HL-60 (cell line): ENCODE measurements around the gene UPK1A.

Experiments
- DNase-seq, 2 experiments: peaks; one replicate each; pipeline ENCODE4 v3.0.0-alpha.2; 2010 to 2020; ENCODE audit warnings: low read depth in 1 of 2, low spot score in 1 of 2
- H3K27ac ChIP-seq: fragments of 250-450 bp; sonication (Bioruptor Pico); replicated peaks from 2 replicates; pipeline ENCODE4 v1.5.1; 2020; ENCODE audit warnings: mild to moderate bottlenecking, moderate library complexity
- H3K27me3 ChIP-seq: fragments of 250-450 bp; sonication (Bioruptor Pico); 2 replicates; pipeline ENCODE4 v1.5.1; 2021; ENCODE audit warnings: mild to moderate bottlenecking, moderate library complexity; ENCODE audit not compliant: insufficient read depth, poor library complexity, severe bottlenecking
- H3K4me3 ChIP-seq: replicated peaks from 2 replicates; pipeline ENCODE4 v1.5.1; 2011; ENCODE audit warnings: mild to moderate bottlenecking, control low read depth, low read length; ENCODE audit not compliant: insufficient read depth
- CTCF ChIP-seq: IDR thresholded peaks from one replicate; pipeline ENCODE4 v1.5.1; 2011; ENCODE audit warnings: low read length, control low read depth, inconsistent platforms; ENCODE audit not compliant: insufficient read depth
- GABPA ChIP-seq: IDR thresholded peaks from 2 replicates; pipeline ENCODE4 v1.6.1; 2012; ENCODE audit warnings: low read depth
- POLR2AphosphoS5 ChIP-seq: IDR thresholded peaks from 2 replicates; pipeline ENCODE4 v1.6.1; 2012; ENCODE audit warnings: low read depth
- REST ChIP-seq: IDR thresholded peaks from 2 replicates; pipeline ENCODE4 v1.6.1; 2012; ENCODE audit warnings: low read depth; ENCODE audit not compliant: insufficient replicate concordance
- SPI1 ChIP-seq: IDR thresholded peaks from 2 replicates; pipeline ENCODE4 v1.6.1; 2012; ENCODE audit warnings: low read depth, mild to moderate bottlenecking, borderline replicate concordance

UPK1A gene

DNA sequence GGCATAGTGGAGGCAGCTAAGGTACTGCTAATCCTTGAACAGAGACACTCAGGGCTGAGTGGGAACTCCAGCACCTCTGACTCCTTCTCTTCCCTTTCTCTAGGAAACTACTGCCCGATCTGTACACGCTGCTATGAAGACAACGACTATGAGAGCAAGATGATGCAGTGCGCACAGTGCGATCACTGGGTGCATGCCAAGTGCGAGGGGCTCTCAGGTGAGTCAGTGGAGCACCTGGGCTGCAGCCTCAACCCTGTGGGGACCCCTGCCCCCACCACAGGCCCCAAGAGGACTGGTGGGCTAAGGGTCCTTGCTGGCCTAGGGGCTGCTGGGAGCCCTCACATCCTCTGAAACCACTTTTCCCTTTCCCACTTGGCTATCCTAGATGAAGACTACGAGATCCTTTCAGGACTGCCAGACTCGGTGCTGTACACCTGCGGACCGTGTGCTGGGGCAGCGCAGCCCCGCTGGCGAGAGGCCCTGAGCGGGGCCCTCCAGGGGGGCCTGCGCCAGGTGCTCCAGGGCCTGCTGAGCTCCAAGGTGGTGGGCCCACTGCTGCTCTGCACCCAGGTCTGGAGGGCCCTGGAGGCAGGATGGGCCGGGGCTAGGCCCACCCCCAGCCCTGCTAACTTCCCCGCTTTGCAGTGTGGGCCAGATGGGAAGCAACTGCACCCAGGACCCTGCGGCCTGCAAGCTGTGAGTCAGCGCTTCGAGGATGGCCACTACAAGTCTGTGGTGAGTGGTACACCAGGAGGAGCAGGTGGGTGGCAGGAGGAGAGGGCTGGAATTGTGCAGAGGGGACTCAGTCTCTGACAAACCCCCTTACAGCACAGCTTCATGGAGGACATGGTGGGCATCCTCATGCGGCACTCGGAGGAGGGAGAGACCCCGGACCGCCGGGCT, 61.0 kb downstream of the UPK1A start:
- Histone ChIP-seq H3K4me3 (no peak overlapping the region), H3K27me3 (no peaks in the 10 kb centered on the region), H3K27ac (no peak overlapping the region)
- no peak for TF ChIP-seq REST
- TF ChIP-seq CTCF: no peak
- TF ChIP-seq SPI1: no peak
- no peak for TF ChIP-seq POLR2AphosphoS5
- TF ChIP-seq GABPA: no peak
- no peak for DNase-seq
